DND-41 (cell line): ENCODE results near the gene GRPEL1.
A peak's percentile ranks its signal among the peaks of the same experiment; 100 is the strongest.

Experiments used
- ATAC-seq: fragments of 200-7000 bp; cut with Tn5 transposase; 3 replicates; pipeline ENCODE4 v1.9.1; 2021; ENCODE audit warnings: low read depth; ENCODE audit not compliant: insufficient read depth
- DNase-seq: peaks from one replicate; pipeline ENCODE4 v3.0.0-alpha.2; 2020
- H2AFZ ChIP-seq: 2 replicates; pipeline ENCODE4 v1.6.0; 2012; ENCODE audit warnings: low read depth, low read length
- H3K27ac ChIP-seq: 2 replicates; pipeline ENCODE4 v1.5.1; 2012; ENCODE audit warnings: low read length, inconsistent platforms
- H3K27me3 ChIP-seq: fragments of 200-600 bp; sonication (generic); 2 replicates; pipeline ENCODE4 v1.6.0; 2012; ENCODE audit warnings: low read length, mild to moderate bottlenecking, inconsistent platforms; ENCODE audit not compliant: insufficient read depth, poor library complexity
- H3K36me3 ChIP-seq: 2 replicates; pipeline ENCODE4 v1.5.1; 2012; ENCODE audit warnings: low read length, inconsistent platforms; ENCODE audit not compliant: insufficient read depth
- H3K4me1 ChIP-seq: 2 replicates; pipeline ENCODE4 v1.5.1; 2012; ENCODE audit warnings: mild to moderate bottlenecking, low read length; ENCODE audit not compliant: insufficient read depth
- H3K4me2 ChIP-seq: 2 replicates; pipeline ENCODE4 v1.6.0; 2012; ENCODE audit warnings: mild to moderate bottlenecking, moderate library complexity, low read length, inconsistent platforms; ENCODE audit not compliant: insufficient read depth
- H3K4me3 ChIP-seq, 2 experiments: fragments of 200-600 bp in 1 of 2; shearing (Covaris generic) in 1 of 2; 2 replicates each; pipeline ENCODE4 v1.5.1; 2012 to 2016; ENCODE audit warnings: inconsistent platforms in 2 of 2, low read length in 2 of 2, mild to moderate bottlenecking in 2 of 2, low read depth in 1 of 2, moderate library complexity in 1 of 2
- H3K79me2 ChIP-seq: 2 replicates; pipeline ENCODE4 v1.6.0; 2012; ENCODE audit warnings: low read length, inconsistent platforms; ENCODE audit not compliant: insufficient read depth
- H3K9ac ChIP-seq: 2 replicates; pipeline ENCODE4 v1.6.0; 2012; ENCODE audit warnings: low read depth, mild to moderate bottlenecking, inconsistent platforms, low read length, moderate library complexity
- H3K9me3 ChIP-seq: 2 replicates; pipeline ENCODE4 v1.5.1; 2012; ENCODE audit warnings: low read length, moderate library complexity, mild to moderate bottlenecking, inconsistent platforms; ENCODE audit not compliant: insufficient read depth, severe bottlenecking
- H4K20me1 ChIP-seq: 2 replicates; pipeline ENCODE4 v1.6.0; 2012; ENCODE audit warnings: low read length; ENCODE audit not compliant: insufficient read depth
- EZH2 ChIP-seq: IDR thresholded peaks from 3 replicates; pipeline ENCODE4 v1.6.1; 2012; ENCODE audit warnings: borderline replicate concordance, low read depth, mild to moderate bottlenecking, moderate library complexity, low read length, inconsistent platforms; ENCODE audit not compliant: severe bottlenecking
- TF ChIP-seq, protein P1 (sequence below): IDR thresholded peaks from 2 replicates; pipeline ENCODE4 v1.5.1; 2012; ENCODE audit warnings: borderline replicate concordance, low read length, moderate library complexity, mild to moderate bottlenecking; ENCODE audit not compliant: poor library complexity, severe bottlenecking; ENCODE audit errors: extremely low read depth

GRPEL1 gene

DNA sequence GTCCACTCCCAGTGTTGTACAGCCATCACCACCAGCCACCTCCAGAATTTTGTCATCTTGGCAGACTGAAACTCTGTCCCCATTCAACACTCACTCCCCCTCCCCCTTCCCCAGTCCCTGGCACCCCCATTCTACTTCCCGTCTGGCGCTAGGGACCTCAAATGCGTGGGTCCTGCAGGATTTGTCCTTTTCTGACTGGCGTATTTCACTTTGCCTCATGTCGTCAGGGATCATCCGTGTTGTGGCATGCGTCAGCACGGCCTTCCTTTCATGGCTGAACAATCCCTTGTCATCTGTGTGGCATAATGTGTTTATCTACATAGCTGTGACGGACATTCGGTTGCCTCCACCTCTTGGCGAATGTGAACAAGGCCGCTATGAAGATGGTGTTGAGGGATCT is 19.2 kb downstream of the GRPEL1 start:
- H3K4me3 ChIP-seq: no peak overlapping the region
- DNase-seq (no peak), ATAC-seq (no peak)
- H3K36me3 ChIP-seq: peaks cover 29% of the 10 kb centered on the region
- TF ChIP-seq, protein P1, sequence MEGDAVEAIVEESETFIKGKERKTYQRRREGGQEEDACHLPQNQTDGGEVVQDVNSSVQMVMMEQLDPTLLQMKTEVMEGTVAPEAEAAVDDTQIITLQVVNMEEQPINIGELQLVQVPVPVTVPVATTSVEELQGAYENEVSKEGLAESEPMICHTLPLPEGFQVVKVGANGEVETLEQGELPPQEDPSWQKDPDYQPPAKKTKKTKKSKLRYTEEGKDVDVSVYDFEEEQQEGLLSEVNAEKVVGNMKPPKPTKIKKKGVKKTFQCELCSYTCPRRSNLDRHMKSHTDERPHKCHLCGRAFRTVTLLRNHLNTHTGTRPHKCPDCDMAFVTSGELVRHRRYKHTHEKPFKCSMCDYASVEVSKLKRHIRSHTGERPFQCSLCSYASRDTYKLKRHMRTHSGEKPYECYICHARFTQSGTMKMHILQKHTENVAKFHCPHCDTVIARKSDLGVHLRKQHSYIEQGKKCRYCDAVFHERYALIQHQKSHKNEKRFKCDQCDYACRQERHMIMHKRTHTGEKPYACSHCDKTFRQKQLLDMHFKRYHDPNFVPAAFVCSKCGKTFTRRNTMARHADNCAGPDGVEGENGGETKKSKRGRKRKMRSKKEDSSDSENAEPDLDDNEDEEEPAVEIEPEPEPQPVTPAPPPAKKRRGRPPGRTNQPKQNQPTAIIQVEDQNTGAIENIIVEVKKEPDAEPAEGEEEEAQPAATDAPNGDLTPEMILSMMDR: no peak
- no peak for TF ChIP-seq EZH2
- no peak overlapping the region for H2AFZ ChIP-seq
- H3K27ac ChIP-seq: no peak overlapping the region
- peaks cover 30% of the 10 kb centered on the region for H3K4me1 ChIP-seq
- H3K79me2 ChIP-seq: peaks cover 85% of the 10 kb centered on the region
- H3K4me2 ChIP-seq: no peak overlapping the region
- no peaks in the 10 kb centered on the region for H3K27me3 ChIP-seq
- H3K9me3 ChIP-seq: no peaks in the 10 kb centered on the region
- H3K9ac ChIP-seq: no peak overlapping the region
- peaks cover 79% of the 10 kb centered on the region for H4K20me1 ChIP-seq

DNA sequence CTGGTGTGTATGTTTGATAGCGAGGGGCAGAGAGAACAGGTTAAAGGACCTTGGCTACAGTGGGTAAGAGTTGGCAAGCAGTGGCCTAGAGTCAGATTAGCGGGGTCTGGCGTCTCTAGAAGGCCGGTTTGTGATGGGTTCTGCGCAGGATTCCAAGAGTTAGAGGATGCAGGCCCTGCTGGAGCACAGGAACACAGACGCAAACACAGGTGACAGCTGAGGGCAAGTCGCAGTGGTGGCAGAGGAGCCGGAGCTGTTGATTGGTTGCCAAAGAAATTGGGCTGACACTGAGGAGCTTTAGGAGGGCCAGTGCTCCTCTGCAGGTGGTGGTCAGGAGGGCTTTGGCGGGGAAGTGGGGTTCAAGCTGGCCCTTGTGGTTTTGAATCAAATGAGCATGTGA is 20.9 kb downstream of the GRPEL1 start:
- Histone ChIP-seq H3K9ac (0 out of 2 replicates have a peak overlapping the region, but pooled peaks have one; percentile 8), H3K4me3 (no peak overlapping the region), H3K36me3 (peaks cover 19% of the 10 kb centered on the region), H2AFZ (no peak overlapping the region), H3K27ac (no peak overlapping the region), H4K20me1 (peaks cover 64% of the 10 kb centered on the region), H3K4me2 (peak overlapping the region; percentile 97; the same call in 1 of the 2 replicates), H3K4me1 (peaks cover 39% of the 10 kb centered on the region), H3K9me3 (no peaks in the 10 kb centered on the region), H3K27me3 (peaks cover 3% of the 10 kb centered on the region), H3K79me2 (peaks cover 77% of the 10 kb centered on the region)
- ATAC-seq (no peak), DNase-seq (no peak)
- TF ChIP-seq, protein P1: no peak
- TF ChIP-seq EZH2: no peak

DNA sequence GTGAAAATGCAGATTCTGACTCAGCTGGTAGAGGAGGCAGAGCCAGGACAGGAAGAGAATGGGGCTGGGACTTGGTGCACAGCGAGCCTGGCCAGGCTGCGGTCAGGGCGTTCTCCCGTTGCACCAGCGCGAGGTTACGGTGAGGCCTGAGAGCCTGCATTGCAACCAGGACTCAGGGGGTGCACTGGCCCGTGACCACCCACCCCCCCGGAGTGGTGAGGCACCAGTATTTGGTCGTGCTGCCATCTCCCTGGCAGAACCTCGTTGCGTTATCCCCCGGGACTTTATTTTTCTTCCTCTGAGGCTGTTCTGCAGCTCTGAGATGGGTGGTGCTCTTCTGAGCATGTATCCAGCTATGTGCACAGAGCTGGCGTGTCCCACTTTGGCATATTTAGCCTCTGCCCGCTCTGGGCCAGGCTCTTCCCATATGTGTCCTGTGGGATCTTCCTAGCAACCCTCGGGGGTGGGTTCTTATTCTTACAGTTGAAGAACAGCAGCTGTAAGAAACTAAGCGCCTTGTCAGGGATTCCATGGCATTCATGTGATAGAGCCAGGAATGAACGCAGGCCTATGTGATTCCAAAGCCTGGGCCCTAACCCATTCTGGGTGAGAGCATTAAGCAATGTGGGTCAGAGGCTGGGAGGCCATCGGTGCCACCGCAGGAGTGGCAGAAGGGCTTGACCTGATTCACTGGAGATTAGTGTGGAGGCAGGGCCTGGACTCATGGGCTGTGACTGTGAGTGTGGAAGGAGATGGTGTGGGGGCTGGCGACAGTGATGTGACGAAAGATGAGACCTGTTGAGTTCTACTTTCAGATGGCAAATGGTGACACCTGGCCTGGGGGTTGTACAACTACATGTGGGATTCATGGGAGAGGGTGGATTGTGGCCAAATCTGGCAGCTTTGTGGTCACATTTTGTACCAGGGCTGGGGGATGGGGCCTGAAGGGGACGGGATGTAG is 21.6 kb downstream of the GRPEL1 start:
- Histone ChIP-seq H3K9me3 (no peaks in the 10 kb centered on the region), H3K4me1 (peaks cover 40% of the 10 kb centered on the region), H4K20me1 (peaks cover 60% of the 10 kb centered on the region), H3K79me2 (peaks cover 75% of the 10 kb centered on the region), H3K36me3 (peaks cover 14% of the 10 kb centered on the region), H3K27ac (no peak overlapping the region), H3K4me2 (peak overlapping the region; percentile 97), H3K27me3 (peaks cover 3% of the 10 kb centered on the region), H3K4me3 (no peak overlapping the region; a peak in 1 of 4 replicates), H3K9ac (peak overlapping the region; percentile 8), H2AFZ (no peak overlapping the region)
- TF ChIP-seq, protein P1: no peak
- no peak for TF ChIP-seq EZH2
- peak; percentile 20 for DNase-seq
- no peak for ATAC-seq
